GM15510 (cell line): ENCODE results near the gene BTBD9.

ENCODE experiments used
- POLR2A ChIP-seq: IDR thresholded peaks from 3 replicates; pipeline ENCODE4 v1.6.1; 2011; ENCODE audit warnings: borderline replicate concordance; ENCODE audit not compliant: insufficient read length; ENCODE audit errors: extremely low read depth

The BTBD9 gene

GRCh38 chr6:38159596-38159995, 480.1 kb downstream of the BTBD9 start:
- no peak for TF ChIP-seq POLR2A

- TF ChIP-seq POLR2A: no peak
Measured at GRCh38 chr6:38158762-38159350, 480.9 kb downstream of the BTBD9 start.

DNA sequence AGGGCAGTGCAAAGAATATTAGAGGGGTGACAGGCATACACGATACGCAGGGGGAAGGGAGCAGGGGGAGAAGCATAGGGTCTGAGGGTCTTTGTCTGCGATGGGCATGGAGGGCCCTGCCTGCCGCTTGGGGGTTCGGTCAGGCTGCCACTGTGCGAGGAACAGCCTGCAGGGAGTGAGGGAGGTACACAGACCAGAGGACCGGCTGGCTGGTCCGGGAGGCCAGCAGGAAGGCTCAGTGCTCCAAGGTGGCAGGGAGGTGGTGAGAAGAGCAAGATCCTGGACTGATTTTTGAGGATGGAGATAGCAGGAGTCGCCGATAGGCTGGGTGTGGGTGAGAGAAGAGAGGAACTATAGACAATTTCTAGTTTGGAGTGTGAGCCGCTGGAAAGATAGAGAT, 481.8 kb downstream of the BTBD9 start:
- no peak for TF ChIP-seq POLR2A

DNA sequence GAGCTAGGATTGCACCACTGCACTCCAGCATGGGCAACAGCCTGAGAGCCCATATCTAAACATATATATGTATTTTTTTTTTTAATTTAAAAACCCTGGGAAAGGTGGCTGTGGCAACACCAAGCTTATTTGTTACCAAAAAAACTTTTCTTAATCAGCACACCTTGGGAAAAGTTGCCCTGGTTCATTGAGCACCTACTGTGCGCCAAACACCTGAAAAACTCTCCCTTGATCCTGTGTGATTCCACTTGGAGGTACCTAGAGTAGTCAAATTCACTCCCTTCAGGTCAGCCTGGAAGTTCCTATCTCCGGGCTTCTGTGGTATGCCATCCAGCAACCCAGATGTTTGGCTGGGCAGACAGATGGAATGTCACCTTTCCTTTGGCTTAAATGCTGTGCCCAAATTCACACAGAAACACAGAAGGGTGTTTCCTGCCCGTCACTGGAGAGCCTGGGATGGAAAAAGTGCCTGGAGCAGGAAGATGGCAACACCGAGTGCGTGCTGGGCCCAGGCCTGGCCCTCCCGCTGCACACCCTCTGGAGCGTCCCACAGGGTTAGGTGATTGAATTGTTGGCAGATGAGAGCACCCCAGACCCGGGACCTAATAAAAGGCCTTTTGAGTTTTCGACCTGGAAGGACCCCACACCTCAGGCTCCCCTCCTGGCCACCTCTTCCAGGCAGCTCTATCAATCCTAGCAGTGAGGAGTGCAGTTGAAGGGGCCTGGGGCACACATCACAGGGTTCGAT, 482.7 kb downstream of the BTBD9 start:
- no peak for TF ChIP-seq POLR2A

GRCh38 chr6:38155621-38156204, 484.0 kb downstream of the BTBD9 start:
- no peak for TF ChIP-seq POLR2A

DNA sequence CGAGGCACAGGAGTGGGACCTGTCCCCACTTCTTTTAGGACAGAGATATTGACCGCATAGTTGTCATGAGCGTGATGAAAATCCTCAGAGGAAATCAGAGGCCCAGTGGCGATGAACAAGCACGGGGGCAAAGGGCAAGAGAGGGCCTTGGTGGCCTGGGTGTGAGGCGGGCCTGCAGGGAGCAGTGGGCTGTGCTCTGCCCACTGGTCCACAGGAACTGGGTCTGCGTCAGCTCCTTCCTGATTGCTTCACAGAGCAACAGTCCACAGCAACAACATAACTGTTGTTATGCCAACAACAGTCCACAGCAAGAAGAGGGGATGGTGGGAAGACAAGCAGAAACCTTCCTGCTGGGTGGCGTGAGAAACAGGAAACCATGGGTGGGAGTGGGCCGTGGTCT, 484.6 kb downstream of the BTBD9 start:
- no peak for TF ChIP-seq POLR2A

- no peak for TF ChIP-seq POLR2A
Measured at GRCh38 chr6:38154731-38155130, 485.0 kb downstream of the BTBD9 start.

DNA sequence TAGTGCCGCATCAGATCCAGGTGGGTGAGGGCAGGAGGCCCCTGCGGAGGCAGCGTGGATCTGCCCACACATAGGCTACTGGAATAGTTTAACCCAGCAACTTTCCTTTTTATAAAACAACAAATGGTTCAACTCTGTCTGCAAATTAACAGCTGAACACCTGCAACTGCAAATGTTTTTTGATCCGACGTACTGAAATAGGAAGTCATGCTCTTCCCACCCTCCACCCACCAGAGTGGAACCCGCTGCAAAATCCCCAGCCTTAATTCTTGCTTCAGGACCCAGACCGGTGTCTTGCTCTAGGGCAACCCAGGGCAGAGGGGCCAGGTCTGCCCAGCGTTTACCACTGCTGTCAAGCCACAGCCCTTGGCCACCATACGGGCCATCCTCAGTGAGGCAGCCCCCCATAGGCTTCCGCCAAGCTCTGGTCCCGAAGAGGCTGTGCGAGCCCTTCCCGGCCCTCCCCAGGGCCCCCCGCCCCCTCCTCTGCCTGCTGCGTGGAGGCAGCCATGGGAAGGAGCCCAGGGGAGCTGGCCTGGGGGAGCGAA, 485.9 kb downstream of the BTBD9 start:
- no peak for TF ChIP-seq POLR2A

DNA sequence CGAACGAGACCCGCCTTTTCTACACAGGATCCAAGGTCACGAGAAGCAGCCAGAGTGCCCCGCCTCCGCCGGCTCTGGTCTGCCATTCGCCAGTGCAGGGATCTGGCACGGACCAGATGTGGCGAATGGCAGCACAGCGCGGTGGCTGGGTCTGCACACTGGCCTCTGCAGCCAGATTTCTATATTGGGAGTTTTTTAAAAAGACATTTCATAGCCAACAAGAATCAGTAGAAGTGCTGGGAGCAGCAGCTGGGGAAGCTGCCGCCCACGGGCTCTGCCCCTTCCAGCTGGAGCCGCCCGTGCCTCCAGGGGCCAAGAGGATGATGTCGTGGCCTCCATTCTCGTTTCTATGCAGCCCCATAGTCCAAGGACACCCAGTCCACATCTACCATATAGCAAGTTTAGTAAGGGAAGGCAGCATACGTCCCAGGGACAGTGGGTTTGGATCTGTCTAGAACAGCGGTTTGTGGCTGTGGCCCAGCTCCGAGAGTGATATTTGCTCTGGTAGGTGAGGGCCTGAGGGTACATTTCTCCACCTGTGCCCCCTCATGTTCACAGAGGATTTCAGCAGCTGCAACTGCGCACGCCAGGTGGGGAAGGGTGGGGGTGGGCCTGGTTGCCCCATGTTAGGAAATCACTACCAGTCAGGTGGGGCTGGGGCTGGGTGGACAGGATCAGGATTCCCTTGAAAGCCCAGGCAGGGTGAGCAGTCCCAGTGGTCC, 486.5 kb downstream of the BTBD9 start:
- no peak for TF ChIP-seq POLR2A

DNA sequence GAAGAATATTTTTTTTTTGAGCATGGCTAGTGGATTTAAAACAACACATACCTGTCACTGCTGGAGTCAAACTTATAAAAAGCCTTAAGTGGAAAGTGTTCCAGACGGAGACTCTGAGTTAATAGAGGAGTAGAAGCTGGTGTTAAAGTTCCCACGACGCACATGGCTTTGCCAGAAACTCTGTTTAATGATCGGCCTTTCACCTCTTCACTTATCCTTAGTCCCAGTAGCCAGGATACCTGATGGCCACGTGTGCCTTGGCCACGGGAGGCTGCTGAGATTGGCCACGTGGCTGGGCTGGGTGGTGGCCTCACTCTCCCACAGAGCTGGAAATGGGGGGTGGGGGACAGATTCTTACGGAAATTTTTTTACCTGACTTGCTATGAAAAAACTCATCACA, 487.1 kb downstream of the BTBD9 start:
- no peak for TF ChIP-seq POLR2A

DNA sequence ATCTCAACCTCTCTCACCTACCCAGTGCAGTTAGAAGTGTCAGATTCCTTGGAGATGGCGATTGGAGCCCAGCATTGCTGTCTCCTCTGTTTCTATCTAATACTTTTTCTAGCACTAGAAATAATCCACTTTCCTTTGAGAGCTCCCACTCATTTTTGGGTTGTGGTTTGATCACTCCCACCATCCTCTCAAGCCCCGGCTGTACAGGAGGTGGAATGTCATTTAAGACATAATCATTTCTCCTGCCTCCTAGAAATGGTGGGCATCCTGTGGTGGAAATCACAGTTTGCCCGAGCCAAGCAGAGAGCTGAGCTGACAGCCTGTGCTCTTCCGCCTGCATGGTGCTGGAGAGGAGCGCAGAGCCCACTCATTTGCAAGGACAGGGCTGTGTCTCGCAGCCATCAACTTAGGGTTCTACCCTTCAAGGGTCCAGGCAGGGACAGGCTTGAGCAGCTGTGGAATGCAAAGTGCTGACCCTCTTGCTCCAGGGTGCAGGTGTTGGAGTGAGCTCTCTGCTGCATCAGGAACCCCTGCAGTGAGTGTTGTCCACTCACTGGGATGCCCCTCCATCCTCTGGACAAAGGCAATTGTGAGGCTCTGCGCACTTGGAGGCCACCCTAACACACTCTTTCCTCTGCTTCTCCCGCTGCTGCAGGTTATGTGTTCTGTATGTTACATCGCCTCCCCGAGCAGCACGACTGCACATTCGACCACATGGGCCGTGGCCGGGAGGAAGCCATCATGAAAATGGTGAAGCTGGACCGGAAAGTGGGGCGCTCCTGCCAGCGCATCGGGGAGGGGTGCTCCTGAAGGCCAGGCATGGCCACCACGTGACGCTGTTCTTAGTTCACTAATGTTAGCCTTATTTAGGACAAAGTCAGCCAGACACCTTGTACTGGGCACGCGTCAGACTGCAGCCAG, 487.9 kb downstream of the BTBD9 start:
- no peak for TF ChIP-seq POLR2A

- TF ChIP-seq POLR2A: no peak
Measured at GRCh38 chr6:38150681-38151296, 488.9 kb downstream of the BTBD9 start.

DNA sequence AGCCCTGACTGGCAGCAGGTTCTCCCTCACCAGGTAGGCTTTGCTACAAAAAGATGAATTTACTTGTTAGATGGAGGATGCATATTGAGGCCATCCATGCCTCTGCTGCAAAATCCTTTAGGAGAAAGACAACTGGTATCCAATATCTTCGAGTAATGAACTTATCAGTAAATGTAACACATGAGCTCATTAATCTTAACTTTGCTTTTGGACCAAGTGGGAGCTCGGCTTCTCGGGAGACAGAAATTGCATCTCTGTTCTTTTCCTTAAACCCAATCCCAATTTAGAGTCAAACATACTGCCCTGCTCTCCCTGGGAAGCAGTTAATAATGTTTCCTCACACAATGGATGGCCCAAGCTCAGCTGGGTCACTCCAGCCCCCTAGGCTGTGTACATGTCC, 489.7 kb downstream of the BTBD9 start:
- TF ChIP-seq POLR2A: no peak

DNA sequence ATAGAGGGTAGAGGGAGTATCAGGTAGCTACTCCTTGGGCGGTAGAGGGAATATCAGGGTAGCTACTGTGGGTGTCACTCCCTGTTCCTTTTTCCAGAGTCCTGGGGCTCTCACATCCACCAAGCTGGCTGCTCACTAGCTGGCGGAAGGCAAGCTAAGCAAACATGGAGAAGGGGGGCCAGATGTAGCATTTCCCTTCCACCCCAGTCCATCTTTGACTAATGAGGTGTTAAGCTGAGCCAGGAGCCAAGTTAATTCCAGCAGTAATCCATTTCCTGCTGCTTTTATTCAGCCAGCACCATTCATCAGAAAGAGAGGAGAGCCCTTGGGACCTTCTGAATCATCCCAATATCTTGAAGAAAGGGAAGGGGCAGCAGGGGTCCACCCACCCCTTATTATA, 490.2 kb downstream of the BTBD9 start:
- TF ChIP-seq POLR2A: no peak
